ENCODE measurements around the gene RAB40B.
"Not testable (repeated sequence)": the region's sequence is repeated elsewhere in the genome, so short reads cannot be mapped to it uniquely, and the experiment has no call there.

The RAB40B gene

GRCh38 chr17:82666931-82667667, 31.4 kb downstream of the RAB40B start:
- no peak for DNase-seq

GRCh38 chr17:82665891-82666290, 32.6 kb downstream of the RAB40B start:
- no peak for DNase-seq

- no peak for DNase-seq
These were observed 33.3 kb downstream of the RAB40B start for GRCh38 chr17:82665217-82665616.

GRCh38 chr17:82664701-82665182, 33.8 kb downstream of the RAB40B start:
- DNase-seq, result no peak

GRCh38 chr17:82664276-82664575, 34.3 kb downstream of the RAB40B start:
- no peak for DNase-seq

- DNase-seq, result no peak
These were observed 34.9 kb downstream of the RAB40B start for GRCh38 chr17:82663381-82664275.

- no peak for DNase-seq
These were observed 35.7 kb downstream of the RAB40B start for GRCh38 chr17:82662711-82663261.

- no peak for DNase-seq
These were observed 36.5 kb downstream of the RAB40B start for GRCh38 chr17:82661717-82662683.

- no peak for DNase-seq
These were observed 38.6 kb downstream of the RAB40B start for GRCh38 chr17:82659886-82660285.

- DNase-seq, result no peak
These were observed 39.6 kb downstream of the RAB40B start for GRCh38 chr17:82658796-82659452.

- no peak for DNase-seq
These were observed 40.2 kb downstream of the RAB40B start for GRCh38 chr17:82658331-82658730.

- no peak for DNase-seq
These were observed 40.6 kb downstream of the RAB40B start for GRCh38 chr17:82657926-82658325.

- DNase-seq, result no peak
These were observed 42.2 kb downstream of the RAB40B start for GRCh38 chr17:82656266-82656665.

- DNase-seq, result no peak
These were observed 43.0 kb downstream of the RAB40B start for GRCh38 chr17:82655523-82655922.

- no peak for DNase-seq
These were observed 43.4 kb downstream of the RAB40B start for GRCh38 chr17:82655038-82655479.

GRCh38 chr17:82654611-82655010, 43.9 kb downstream of the RAB40B start:
- DNase-seq, result not testable (repeated sequence)

GRCh38 chr17:82653651-82654528, 44.6 kb downstream of the RAB40B start:
- no peak for DNase-seq

GRCh38 chr17:82650723-82651122, 47.8 kb downstream of the RAB40B start:
- no peak for DNase-seq

GRCh38 chr17:82649501-82650261, 48.8 kb downstream of the RAB40B start:
- no peak for DNase-seq

GRCh38 chr17:82648742-82649331, 49.7 kb downstream of the RAB40B start:
- no peak for DNase-seq
